Calu3 (cell line): ENCODE measurements around the gene TXNRD1. TPM values are rescaled to one million over a fixed set of nuclear protein-coding genes. Genes with fewer than 3 reads are reported as not detected.
"Not testable (repeated sequence)": the region's sequence is repeated elsewhere in the genome, so short reads cannot be mapped to it uniquely, and the experiment has no call there.

ENCODE experiments used
- BruUV-seq: library from RNA; stranded (reverse); fragments of 400-500 nt; replicated peaks from 2 replicates; lab custom pipeline; 2021; lab: Mats Ljungman, UMichigan
- CTCF ChIA-PET: fragments of 300-600 bp; sonication (Branson Sonifier 250); formaldehyde crosslinking; loops from one replicate; lab custom pipeline; 2022; ENCODE audit warnings: antibody characterized with exemption; lab: Charles Lee
- DNase-seq: peaks from one replicate; pipeline ENCODE4 v3.0.0; 2022
- H3K27ac Mint-ChIP-seq: one replicate; pipeline ENCODE4 v1.8.0; 2022; ENCODE audit warnings: mixed read lengths; ENCODE audit not compliant: unreplicated experiment
- H3K27me3 Mint-ChIP-seq: one replicate; pipeline ENCODE4 v1.8.0; 2022; ENCODE audit warnings: mixed read lengths; ENCODE audit not compliant: unreplicated experiment
- H3K36me3 Mint-ChIP-seq: one replicate; pipeline ENCODE4 v1.8.0; 2022; ENCODE audit warnings: mild to moderate bottlenecking, moderate library complexity, mixed read lengths; ENCODE audit not compliant: insufficient read depth, unreplicated experiment
- H3K4me1 Mint-ChIP-seq: one replicate; pipeline ENCODE4 v1.8.0; 2022; ENCODE audit warnings: mild to moderate bottlenecking, low read depth, mixed read lengths; ENCODE audit not compliant: unreplicated experiment
- H3K4me3 Mint-ChIP-seq: one replicate; pipeline ENCODE4 v1.8.0; 2022; ENCODE audit warnings: mild to moderate bottlenecking, low read depth, moderate library complexity, mixed read lengths; ENCODE audit not compliant: unreplicated experiment
- H3K9me3 Mint-ChIP-seq: one replicate; pipeline ENCODE4 v1.8.0; 2022; ENCODE audit warnings: low read depth, mixed read lengths; ENCODE audit not compliant: unreplicated experiment
- CTCF ChIP-seq: fragments of 200-600 bp; IDR thresholded peaks from one replicate; pipeline ENCODE4 v1.8.0; 2022; ENCODE audit warnings: antibody characterized with exemption; ENCODE audit not compliant: unreplicated experiment
- intact Hi-C: fragments of 100-400 bp; cut with micrococcal nuclease; formaldehyde crosslinking; loops from one replicate; pipeline ENCODE4 v1.10.0; 2022; ENCODE audit not compliant: unreplicated experiment
- total RNA-seq: library from RNA; stranded (reverse); gene quantifications from 2 replicates; pipeline ENCODE4 v1.2.3, GENCODE V29; 2022

The TXNRD1 gene
- total RNA-seq, 1 experiment from 2014 or later, result 262 TPM

DNA sequence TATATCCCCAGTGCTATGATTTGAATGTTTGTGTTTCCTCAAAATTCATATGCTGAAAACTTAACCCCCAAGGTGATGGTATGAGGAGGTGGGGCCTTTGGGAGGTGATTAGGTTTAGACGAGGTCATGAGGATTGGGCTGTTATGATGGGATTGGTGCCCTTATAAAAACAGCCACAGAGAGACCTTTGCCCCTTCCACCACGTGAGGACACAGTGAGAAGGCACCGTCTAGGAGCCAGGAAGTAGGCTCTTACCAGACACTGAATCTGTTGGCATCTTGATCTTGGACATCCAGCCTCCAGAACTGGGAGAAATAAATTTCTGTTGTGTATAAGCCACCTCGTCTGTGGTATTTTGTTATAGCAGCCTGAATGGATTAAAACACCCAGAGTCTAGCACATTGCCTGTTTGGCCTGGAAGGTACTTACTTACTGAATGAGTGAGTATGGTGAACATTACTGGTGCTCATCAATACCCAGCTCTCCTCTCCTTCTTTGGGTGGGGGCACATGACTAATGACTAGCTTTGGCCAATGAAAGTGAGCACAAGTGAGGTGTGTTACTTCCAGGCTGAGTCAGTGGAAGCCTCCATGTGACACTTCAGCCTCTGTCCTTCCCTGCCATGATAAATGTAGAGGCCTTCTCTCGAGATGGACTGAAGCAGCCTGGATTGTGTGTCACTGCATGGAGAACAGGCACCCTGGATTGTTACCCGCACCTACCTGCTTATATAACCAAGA, 168.7 kb downstream of the TXNRD1 start:
- TF ChIP-seq CTCF, result no peak
- CTCF ChIA-PET, result no interaction called here
- Mint-ChIP-seq H3K27me3 (no peaks in the 10 kb centered on the region), H3K4me1 (peaks cover 8% of the 10 kb centered on the region), H3K9me3 (peaks cover 3% of the 10 kb centered on the region), H3K36me3 (no peaks in the 10 kb centered on the region), H3K27ac (no peak overlapping the region), H3K4me3 (no peak overlapping the region)
- no TSS peak for BruUV-seq
- DNase-seq, result no peak
- intact Hi-C loops, result loop anchor here (5.0 to 10.0 kb wide), 2 partner anchors 290 to 573 kb away; partner anchors contain the start of gene SLC41A2

- Mint-ChIP-seq H3K36me3 (no peaks in the 10 kb centered on the region), H3K27me3 (no peaks in the 10 kb centered on the region), H3K4me1 (peaks cover 8% of the 10 kb centered on the region), H3K9me3 (peaks cover 3% of the 10 kb centered on the region), H3K27ac (no peak overlapping the region), H3K4me3 (no peak overlapping the region)
- BruUV-seq, result no TSS peak
- intact Hi-C loops, result loop anchor here (10.0 kb wide), 1 partner anchor 289 kb away; no protein-coding TSS in a partner anchor
- CTCF ChIA-PET, result no interaction called here
- DNase-seq, result no peak
- TF ChIP-seq CTCF, result no peak
Observed at GRCh38 chr12:104385510-104385909, 169.9 kb downstream of the TXNRD1 start.

GRCh38 chr12:104386461-104386860, 170.9 kb downstream of the TXNRD1 start:
- H3K36me3 Mint-ChIP-seq, result no peaks in the 10 kb centered on the region
- BruUV-seq, result no TSS peak
- H3K4me3 Mint-ChIP-seq, result no peak overlapping the region
- CTCF ChIA-PET, result no interaction called here
- peaks cover 3% of the 10 kb centered on the region for H3K9me3 Mint-ChIP-seq
- no peak for DNase-seq
- no peak for TF ChIP-seq CTCF
- H3K27ac Mint-ChIP-seq, result no peak overlapping the region
- intact Hi-C loops, result loop anchor here (10.0 kb wide), 1 partner anchor 288 kb away; no protein-coding TSS in a partner anchor
- no peaks in the 10 kb centered on the region for H3K27me3 Mint-ChIP-seq
- peaks cover 5% of the 10 kb centered on the region for H3K4me1 Mint-ChIP-seq

DNA sequence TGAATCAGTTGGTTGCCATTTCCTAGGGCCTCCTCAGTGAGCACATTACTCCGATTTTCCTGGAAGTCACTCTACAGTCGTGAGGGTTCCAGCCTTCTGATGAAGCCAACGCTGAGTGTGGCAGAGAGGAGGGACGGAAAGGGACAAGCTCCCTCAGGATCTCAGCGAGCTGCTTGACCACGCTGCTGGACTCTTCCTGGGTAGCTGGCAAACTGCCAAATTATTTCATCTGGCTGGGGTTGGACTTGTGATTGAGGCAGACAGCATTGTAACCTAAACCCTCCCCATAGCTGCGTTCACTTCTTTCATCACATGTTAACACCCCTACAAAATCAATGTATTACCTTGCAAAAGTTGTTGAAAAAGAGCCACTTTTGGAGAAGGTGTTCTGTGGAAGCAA, 171.6 kb downstream of the TXNRD1 start:
- CTCF ChIA-PET, result no interaction called here
- TF ChIP-seq CTCF, result no peak
- Mint-ChIP-seq H3K27ac (no peak overlapping the region), H3K27me3 (peaks cover 6% of the 10 kb centered on the region), H3K4me3 (no peak overlapping the region), H3K36me3 (no peaks in the 10 kb centered on the region), H3K4me1 (no peaks in the 10 kb centered on the region), H3K9me3 (peaks cover 3% of the 10 kb centered on the region)
- intact Hi-C loops, result loop anchor here (10.0 kb wide), 1 partner anchor 288 kb away; no protein-coding TSS in a partner anchor
- BruUV-seq, result no TSS peak
- no peak for DNase-seq

DNA sequence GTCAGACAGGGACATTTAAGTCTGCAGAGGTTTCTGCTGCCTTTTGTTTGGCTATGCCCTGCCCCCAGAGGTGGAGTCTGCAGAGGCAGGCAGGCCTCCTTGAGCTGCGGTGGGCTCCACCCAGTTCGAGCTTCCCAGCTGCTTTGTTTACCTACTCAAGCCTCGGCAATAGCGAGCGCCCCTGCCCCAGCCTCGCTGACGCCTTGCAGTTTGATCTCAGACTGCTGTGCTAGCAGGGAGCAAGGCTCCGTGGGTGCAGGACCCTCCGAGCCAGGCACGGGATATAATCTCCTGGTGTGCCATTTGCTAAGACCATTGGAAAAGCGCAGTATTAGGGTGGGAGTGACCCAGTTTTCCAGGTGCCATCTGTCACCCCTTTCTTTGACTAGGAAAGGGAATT, 178.5 kb downstream of the TXNRD1 start:
- not testable (repeated sequence) for H3K4me1 Mint-ChIP-seq

More for the DNA sequence above, 178.5 kb downstream of the TXNRD1 start:
- CTCF ChIA-PET, DNase-seq, H3K36me3 Mint-ChIP-seq, intact Hi-C loops, BruUV-seq, H3K4me3 Mint-ChIP-seq, H3K9me3 Mint-ChIP-seq, H3K27ac Mint-ChIP-seq: not testable (repeated sequence)
- H3K27me3 Mint-ChIP-seq, result peaks cover 22% of the 10 kb centered on the region
